ENCODE data around the gene C1orf35.
"Not testable (repeated sequence)": the region's sequence is repeated elsewhere in the genome, so short reads cannot be mapped to it uniquely, and the experiment has no call there.

The C1orf35 gene

DNA sequence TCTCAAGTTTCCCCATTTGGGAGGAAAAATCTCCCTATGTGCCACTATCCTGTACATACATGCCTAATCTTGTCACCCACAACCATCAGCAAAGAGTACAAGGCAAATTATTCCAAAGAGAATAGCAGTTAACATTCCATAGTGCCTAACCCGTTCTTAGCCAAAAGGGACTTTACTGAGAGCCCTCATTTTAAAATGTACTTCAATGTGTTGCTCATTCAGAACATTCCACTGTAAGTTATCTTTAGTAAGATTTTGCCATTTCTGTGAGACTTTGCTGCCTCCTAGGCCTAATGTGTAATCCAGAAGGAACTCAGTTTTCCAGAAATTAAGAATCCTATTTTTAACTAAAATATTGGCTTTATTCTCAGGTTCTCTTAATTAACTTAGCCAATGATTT lies 17.2 kb upstream of the C1orf35 start:
- H3K4me3 ChIP-seq: no peak overlapping the region

DNA sequence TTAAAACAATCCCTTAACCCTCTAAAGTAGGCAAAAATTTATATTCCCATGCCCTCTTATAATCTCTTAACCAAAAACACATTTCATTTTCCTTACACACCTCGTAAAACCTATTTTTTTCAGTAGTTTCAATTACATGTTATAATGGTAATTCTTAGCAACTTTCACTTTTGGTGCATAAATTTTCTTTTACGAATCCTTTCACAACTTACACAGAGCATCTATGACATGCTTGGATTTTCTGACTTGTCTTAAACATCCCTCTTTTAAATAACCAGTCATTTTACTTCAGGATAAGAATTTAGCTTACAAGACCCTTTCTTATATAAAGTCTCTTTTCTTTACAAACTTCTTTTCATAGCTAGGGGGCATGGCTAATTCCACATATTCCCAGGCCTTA lies 14.9 kb upstream of the C1orf35 start:
- Histone ChIP-seq H3K9me3 (ENCODE audit: low read depth, low read length) (peaks cover 8% of the 10 kb centered on the region; the same call in 1 of the 2 replicates), H3K36me3 (ENCODE audit: insufficient read depth, low read length) (no peaks in the 10 kb centered on the region), H3K9ac (ENCODE audit: insufficient read length) (no peak overlapping the region), H3K27ac (no peak overlapping the region), H3K4me3 (no peak overlapping the region)
- DNase-seq (ENCODE audit: low read depth, low spot score): no peak
- TF ChIP-seq EZH2 (IDR thresholded peaks at IDR 0.05) (no peak), POLR2AphosphoS5 (IDR thresholded peaks at IDR 0.05; ENCODE audit: borderline replicate concordance, low read depth, low read length) (no peak), FOXP2 (optimal IDR thresholded peaks at IDR 0.05; ENCODE audit: control extremely low read depth, extremely low read length, insufficient read depth) (no peak)

More for the DNA sequence above, 17.2 kb upstream of the C1orf35 start:
- TF ChIP-seq FOXP2 (optimal IDR thresholded peaks at IDR 0.05; ENCODE audit: control extremely low read depth, extremely low read length, insufficient read depth) (no peak), POLR2AphosphoS5 (IDR thresholded peaks at IDR 0.05; ENCODE audit: borderline replicate concordance, low read depth, low read length) (no peak), EZH2 (IDR thresholded peaks at IDR 0.05) (no peak)
- H3K9ac ChIP-seq (ENCODE audit: insufficient read length): no peak overlapping the region
- DNase-seq (ENCODE audit: low read depth, low spot score): no peak
- peaks cover 8% of the 10 kb centered on the region; the same call in 1 of the 2 replicates for H3K9me3 ChIP-seq (ENCODE audit: low read depth, low read length)
- H3K36me3 ChIP-seq (ENCODE audit: insufficient read depth, low read length): no peaks in the 10 kb centered on the region
- H3K27ac ChIP-seq: no peak overlapping the region

DNA sequence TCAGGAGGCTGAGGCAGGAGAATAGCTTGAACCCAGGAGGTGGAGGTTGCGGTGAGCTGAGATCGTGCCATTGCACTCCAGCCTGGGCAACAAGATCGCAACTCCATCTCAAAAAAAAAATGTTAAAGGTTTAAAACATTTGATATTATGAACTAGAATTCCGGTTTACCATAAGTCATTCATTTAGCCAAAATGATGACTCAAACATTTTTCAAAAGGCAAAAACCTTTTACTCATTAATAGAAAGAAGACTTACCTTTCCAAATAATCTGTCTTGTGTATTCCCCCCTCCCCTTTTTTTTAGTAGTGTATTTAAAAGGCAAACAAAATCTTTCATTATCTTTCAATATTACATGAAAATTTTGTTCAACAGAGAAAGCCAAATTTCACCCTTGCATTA lies 14.2 kb upstream of the C1orf35 start:
- Histone ChIP-seq H3K4me3 (no peak overlapping the region), H3K36me3 (ENCODE audit: insufficient read depth, low read length) (no peaks in the 10 kb centered on the region), H3K9ac (ENCODE audit: insufficient read length) (no peak overlapping the region), H3K9me3 (ENCODE audit: low read depth, low read length) (peaks cover 8% of the 10 kb centered on the region; the same call in 1 of the 2 replicates), H3K27ac (no peak overlapping the region)
- DNase-seq (ENCODE audit: low read depth, low spot score): no peak
- no peak for TF ChIP-seq EZH2 (IDR thresholded peaks at IDR 0.05)
- TF ChIP-seq FOXP2 (optimal IDR thresholded peaks at IDR 0.05; ENCODE audit: control extremely low read depth, extremely low read length, insufficient read depth): no peak
- no peak for TF ChIP-seq POLR2AphosphoS5 (IDR thresholded peaks at IDR 0.05; ENCODE audit: borderline replicate concordance, low read depth, low read length)

DNA sequence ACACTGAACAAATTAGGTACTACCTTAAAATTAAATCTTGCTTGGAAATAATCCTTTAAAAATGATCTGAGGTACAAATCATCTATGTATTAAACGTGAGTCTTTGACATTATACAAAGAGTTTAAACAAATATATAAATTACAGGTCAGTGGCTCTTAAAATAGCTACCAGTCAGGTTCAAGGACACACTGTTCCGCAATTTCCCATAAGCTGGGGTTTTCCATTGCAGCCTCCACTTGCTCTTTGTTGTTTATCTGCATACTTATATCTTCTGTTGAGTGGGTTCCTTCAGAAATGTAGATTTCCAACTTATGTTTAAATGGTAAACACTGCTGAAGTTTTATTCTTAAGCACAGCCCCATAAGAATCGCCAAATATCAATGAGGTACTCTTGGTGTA lies 11.7 kb upstream of the C1orf35 start:
- DNase-seq (ENCODE audit: low read depth, low spot score): no peak
- Histone ChIP-seq H3K9me3 (ENCODE audit: low read depth, low read length) (peaks cover 8% of the 10 kb centered on the region; the same call in 1 of the 2 replicates), H3K36me3 (ENCODE audit: insufficient read depth, low read length) (no peaks in the 10 kb centered on the region), H3K4me3 (no peak overlapping the region), H3K27ac (no peak overlapping the region), H3K9ac (ENCODE audit: insufficient read length) (no peak overlapping the region)
- TF ChIP-seq POLR2AphosphoS5 (IDR thresholded peaks at IDR 0.05; ENCODE audit: borderline replicate concordance, low read depth, low read length): no peak
- no peak for TF ChIP-seq FOXP2 (optimal IDR thresholded peaks at IDR 0.05; ENCODE audit: control extremely low read depth, extremely low read length, insufficient read depth)
- no peak for TF ChIP-seq EZH2 (IDR thresholded peaks at IDR 0.05)

DNA sequence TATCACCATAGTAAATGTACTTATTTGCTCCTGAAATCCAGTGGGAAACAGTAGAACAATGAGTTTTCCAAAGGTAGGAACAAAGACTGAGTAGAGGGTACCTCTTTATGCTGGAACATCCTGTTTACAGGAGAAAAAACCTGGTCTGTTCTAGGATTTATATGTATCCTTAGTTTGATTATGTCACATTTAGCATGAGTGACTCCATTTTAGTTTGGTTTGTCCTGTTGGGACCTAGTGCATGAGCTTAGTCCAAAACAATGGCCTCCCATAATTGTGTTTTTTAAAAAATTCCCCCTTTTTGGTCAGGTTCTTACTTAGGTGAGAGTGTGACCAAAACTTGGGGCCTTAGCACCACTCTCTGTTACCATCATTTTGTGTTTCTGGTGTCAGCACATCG lies 9.5 kb upstream of the C1orf35 start:
- Histone ChIP-seq H3K4me3 (no peak overlapping the region), H3K36me3 (ENCODE audit: insufficient read depth, low read length) (no peaks in the 10 kb centered on the region; the same call in 1 of the 2 replicates), H3K9me3 (ENCODE audit: low read depth, low read length) (no peaks in the 10 kb centered on the region; the same call in 1 of the 2 replicates), H3K27ac (no peak overlapping the region), H3K9ac (ENCODE audit: insufficient read length) (no peak overlapping the region)
- TF ChIP-seq EZH2 (IDR thresholded peaks at IDR 0.05) (no peak), POLR2AphosphoS5 (IDR thresholded peaks at IDR 0.05; ENCODE audit: borderline replicate concordance, low read depth, low read length) (no peak), FOXP2 (optimal IDR thresholded peaks at IDR 0.05; ENCODE audit: control extremely low read depth, extremely low read length, insufficient read depth) (no peak)
- no peak for DNase-seq (ENCODE audit: low read depth, low spot score)

DNA sequence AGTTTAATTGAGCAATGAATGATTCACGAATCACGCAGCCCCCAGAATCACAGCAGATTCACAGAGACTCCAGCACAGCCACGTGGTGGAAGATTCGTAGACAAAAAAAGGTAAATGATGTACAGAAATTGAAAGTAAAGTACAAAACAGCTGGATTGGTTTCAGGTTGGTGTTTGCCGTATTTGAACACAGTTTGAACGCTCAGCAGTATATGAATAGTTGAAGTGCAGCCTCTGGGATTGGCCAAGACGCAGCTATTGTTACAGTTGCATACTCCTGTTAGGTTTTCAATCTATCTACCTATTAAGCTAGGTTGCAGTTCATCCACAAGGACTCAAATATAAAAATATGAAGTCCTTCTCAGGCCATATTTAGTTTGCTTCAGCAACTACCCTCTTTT lies 9.0 kb upstream of the C1orf35 start:
- no peak for DNase-seq (ENCODE audit: low read depth, low spot score)
- Histone ChIP-seq H3K27ac (no peak overlapping the region), H3K9me3 (ENCODE audit: low read depth, low read length) (no peaks in the 10 kb centered on the region), H3K36me3 (ENCODE audit: insufficient read depth, low read length) (no peaks in the 10 kb centered on the region; the same call in 1 of the 2 replicates), H3K4me3 (no peak overlapping the region), H3K9ac (ENCODE audit: insufficient read length) (no peak overlapping the region)
- TF ChIP-seq POLR2AphosphoS5 (IDR thresholded peaks at IDR 0.05; ENCODE audit: borderline replicate concordance, low read depth, low read length): no peak
- TF ChIP-seq EZH2 (IDR thresholded peaks at IDR 0.05): no peak
- no peak for TF ChIP-seq FOXP2 (optimal IDR thresholded peaks at IDR 0.05; ENCODE audit: control extremely low read depth, extremely low read length, insufficient read depth)

DNA sequence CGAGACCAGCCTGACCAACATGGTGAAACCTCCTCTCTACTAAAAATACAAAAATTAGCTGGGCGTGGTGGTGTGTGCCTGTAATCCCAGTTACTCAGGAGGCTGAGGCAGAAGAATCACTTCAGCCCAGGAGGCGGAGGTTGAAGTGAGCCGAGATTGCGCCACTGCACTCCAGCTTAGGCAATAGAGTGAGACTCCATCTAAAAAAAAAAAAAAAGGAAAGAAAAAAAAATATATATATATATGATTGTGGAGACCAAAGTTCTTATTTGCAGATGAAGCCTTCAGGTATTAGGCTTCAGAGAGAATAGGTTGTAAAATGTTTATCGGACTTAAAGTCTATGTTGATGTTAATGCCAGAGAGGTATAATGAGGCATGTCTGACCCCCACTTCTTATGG lies 8.2 kb upstream of the C1orf35 start:
- not testable (repeated sequence) for H3K36me3 ChIP-seq (ENCODE audit: insufficient read depth, low read length); H3K9me3 ChIP-seq (ENCODE audit: low read depth, low read length); DNase-seq (ENCODE audit: low read depth, low spot score); H3K27ac ChIP-seq; H3K9ac ChIP-seq (ENCODE audit: insufficient read length); H3K4me3 ChIP-seq

DNA sequence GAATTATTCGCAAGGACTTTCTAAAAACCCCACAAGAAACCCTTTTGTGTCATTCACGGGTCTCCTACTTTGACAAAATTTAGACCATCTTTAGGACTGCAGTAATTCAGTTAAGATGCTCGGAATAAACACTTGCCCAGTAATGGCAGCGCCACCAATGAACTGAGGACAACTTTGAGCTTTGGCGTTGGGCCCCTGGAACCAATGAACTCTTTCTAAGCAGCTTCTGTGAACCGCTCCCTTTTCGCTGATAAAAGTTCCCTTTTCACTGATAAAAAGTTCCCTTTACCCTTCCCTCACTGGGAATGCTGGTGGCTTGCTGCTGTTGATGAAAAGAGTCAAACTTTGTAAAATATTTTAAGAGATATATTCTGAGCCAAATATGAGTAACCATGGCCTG lies 7.4 kb upstream of the C1orf35 start:
- no peak for DNase-seq (ENCODE audit: low read depth, low spot score)
- Histone ChIP-seq H3K36me3 (ENCODE audit: insufficient read depth, low read length) (peaks cover 11% of the 10 kb centered on the region; the same call in 1 of the 2 replicates), H3K9ac (ENCODE audit: insufficient read length) (no peak overlapping the region), H3K9me3 (ENCODE audit: low read depth, low read length) (no peaks in the 10 kb centered on the region), H3K4me3 (no peak overlapping the region; the same call in 1 of the 2 replicates), H3K27ac (no peak overlapping the region)
- TF ChIP-seq EZH2 (IDR thresholded peaks at IDR 0.05) (no peak), POLR2AphosphoS5 (IDR thresholded peaks at IDR 0.05; ENCODE audit: borderline replicate concordance, low read depth, low read length) (no peak), FOXP2 (optimal IDR thresholded peaks at IDR 0.05; ENCODE audit: control extremely low read depth, extremely low read length, insufficient read depth) (no peak)

DNA sequence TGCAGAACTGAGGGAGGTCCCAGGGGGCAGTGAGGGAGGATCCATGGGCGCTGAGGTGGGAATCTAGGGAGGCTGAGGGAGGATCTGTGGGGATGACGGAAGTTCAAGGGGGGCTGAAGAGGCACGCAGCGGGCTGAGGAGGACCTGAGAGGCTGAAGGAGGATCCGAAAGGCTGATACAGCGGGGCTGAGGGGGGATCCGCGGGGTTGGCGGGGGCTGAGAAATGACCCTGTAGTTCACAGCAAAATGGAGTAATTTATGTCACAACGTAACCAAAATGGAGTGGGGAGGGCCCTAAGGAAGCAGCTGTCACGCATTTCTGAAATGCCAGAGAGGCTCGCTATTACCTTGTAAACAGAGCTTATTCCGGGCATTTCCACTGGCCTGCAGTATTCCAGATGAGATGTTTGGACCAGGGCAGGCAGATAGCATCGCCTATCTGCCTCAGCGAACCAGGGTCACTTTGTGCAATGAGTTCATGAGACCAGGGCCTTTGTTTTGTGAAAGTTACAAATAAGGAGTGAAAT lies 6.9 kb upstream of the C1orf35 start:
- Histone ChIP-seq H3K9me3 (ENCODE audit: low read depth, low read length) (no peaks in the 10 kb centered on the region), H3K4me3 (peak overlapping the region; percentile 96), H3K27ac (no peak overlapping the region), H3K36me3 (ENCODE audit: insufficient read depth, low read length) (peaks cover 11% of the 10 kb centered on the region; the same call in 1 of the 2 replicates), H3K9ac (ENCODE audit: insufficient read length) (peak overlapping the region; percentile 83)
- TF ChIP-seq POLR2AphosphoS5 (IDR thresholded peaks at IDR 0.05; ENCODE audit: borderline replicate concordance, low read depth, low read length) (no peak), EZH2 (IDR thresholded peaks at IDR 0.05) (no peak)
- DNase-seq (ENCODE audit: low read depth, low spot score): no peak

Measured in SK-N-MC (cell line).